GM18867 (cell line): Measurements from ENCODE around the gene IKZF5.
A peak's percentile ranks its signal among the peaks of the same experiment; 100 is the strongest.

Source experiments
- ATAC-seq: cut with Tn5 transposase; IDR thresholded peaks from one replicate; pipeline ENCODE4 v1.9.1; 2021; ENCODE audit warnings: mild to moderate bottlenecking, moderate library complexity; ENCODE audit not compliant: unreplicated experiment

Gene IKZF5

GRCh38 chr10:123008355-123009104 lies at the start of gene IKZF5, which contains the start of gene ACADSB:
TSS of gene IKZF5 (minus strand) at chr10:123008795. CDS start at chr10:122998625, 10,170 bp downstream.
TSS of gene ACADSB (plus strand) at chr10:123009006. CDS start at chr10:123009030, 24 bp downstream.
- ATAC-seq, result peak; percentile 87

GRCh38 chr10:123057968-123058367 lies 49.4 kb upstream of the IKZF5 start:
- no peak for ATAC-seq

GRCh38 chr10:123045961-123046731 lies 37.6 kb upstream of the IKZF5 start:
- ATAC-seq, result no peak

GRCh38 chr10:123044391-123044790 lies 35.8 kb upstream of the IKZF5 start:
- ATAC-seq, result no peak

GRCh38 chr10:123043409-123043925 lies 34.9 kb upstream of the IKZF5 start:
- ATAC-seq, result no peak

- ATAC-seq, result no peak
Measured at GRCh38 chr10:123042708-123043408, 34.3 kb upstream of the IKZF5 start.

- no peak for ATAC-seq
Measured at GRCh38 chr10:123039632-123039930, 31.0 kb upstream of the IKZF5 start.

GRCh38 chr10:123038782-123039631 lies 30.4 kb upstream of the IKZF5 start:
- ATAC-seq, result no peak

GRCh38 chr10:123035467-123036086 lies 27.0 kb upstream of the IKZF5 start:
- no peak for ATAC-seq

GRCh38 chr10:123034332-123034731 lies 25.7 kb upstream of the IKZF5 start:
- no peak for ATAC-seq

- ATAC-seq, result no peak
Measured at GRCh38 chr10:123031124-123031523, 22.5 kb upstream of the IKZF5 start.

- no peak for ATAC-seq
Measured at GRCh38 chr10:123027861-123028260, 19.3 kb upstream of the IKZF5 start.

GRCh38 chr10:123026302-123026701 lies 17.7 kb upstream of the IKZF5 start:
- ATAC-seq, result no peak

- no peak for ATAC-seq
Measured at GRCh38 chr10:123024540-123024939, 15.9 kb upstream of the IKZF5 start.

- no peak for ATAC-seq
Measured at GRCh38 chr10:123021517-123021916, 12.9 kb upstream of the IKZF5 start.

GRCh38 chr10:123019941-123020703 lies 11.5 kb upstream of the IKZF5 start:
- no peak for ATAC-seq

GRCh38 chr10:123019264-123019663 lies 10.7 kb upstream of the IKZF5 start:
- ATAC-seq, result no peak

- no peak for ATAC-seq
Measured at GRCh38 chr10:123018531-123018930, 9.9 kb upstream of the IKZF5 start.

GRCh38 chr10:123017421-123018165 lies 9.0 kb upstream of the IKZF5 start:
- no peak for ATAC-seq
